A549 (cell line): ENCODE results near the gene PELI2. TPM values are rescaled to one million over a fixed set of nuclear protein-coding genes. Genes with fewer than 3 reads are reported as not detected.

Experiments
- ATAC-seq, 2 experiments: fragments of 200-7000 bp in 1 of 2; fragments of >200 bp in 1 of 2; cut with Nextera tagmentation in 1 of 2; cut with Tn5 transposase in 1 of 2; 3 replicates each; pipeline versions ENCODE4 v1.8.0 to v1.9.1; 2018 to 2020; ENCODE audit warnings: mild to moderate bottlenecking in 1 of 2, moderate library complexity in 1 of 2
- CTCF ChIA-PET: fragments of 300-600 bp; sonication (Branson Sonifier 250); formaldehyde crosslinking; extraction: SDS; loops from one replicate; lab custom pipeline; 2021; ENCODE audit warnings: antibody characterized with exemption, inconsistent platforms; lab: Yijun Ruan, JAX
- POLR2A ChIA-PET: fragments of 350-600 bp; formaldehyde crosslinking; extraction: SDS; loops from one replicate; lab custom pipeline; 2021; ENCODE audit warnings: antibody characterized with exemption, inconsistent platforms; lab: Yijun Ruan, JAX
- DNase-seq, 2 experiments: peaks; one replicate each; pipeline versions ENCODE4 v3.0.0 to v3.0.0-alpha.2; 2011 to 2016; ENCODE audit warnings: low read depth in 1 of 2, low spot score in 1 of 2
- FAIRE-seq: peaks from 2 replicates; lab custom pipeline; 2011; peaks lifted over from hg19 to GRCh38; lab: Jason Lieb, UNC
- H3K27ac ChIP-seq, 2 experiments: fragments of >200 bp; sonication (Bioruptor Twin); formaldehyde crosslinking; 3 replicates each; pipeline ENCODE4 v1.5.1; 2016 to 2017
- H3K4me1 ChIP-seq: fragments of >200 bp; sonication (Bioruptor Twin); formaldehyde crosslinking; 3 replicates; pipeline ENCODE4 v1.6.1; 2016
- H3K4me2 ChIP-seq: fragments of >200 bp; sonication (Bioruptor Twin); formaldehyde crosslinking; 3 replicates; pipeline ENCODE4 v1.6.1; 2016
- H3K4me3 ChIP-seq: fragments of >200 bp; sonication (Bioruptor Twin); formaldehyde crosslinking; 3 replicates; pipeline ENCODE4 v1.5.1; 2016
- H3K9me3 ChIP-seq: fragments of >200 bp; sonication (Bioruptor Twin); formaldehyde crosslinking; 3 replicates; pipeline ENCODE4 v1.6.1; 2016
- BHLHE40 ChIP-seq: IDR thresholded peaks from 2 replicates; pipeline ENCODE4 v1.6.1; 2012; ENCODE audit warnings: low read depth, low read length, inconsistent platforms
- CBX2 ChIP-seq: fragments of 200-600 bp; sonication (generic); IDR thresholded peaks from 2 replicates; pipeline ENCODE4 v1.6.1; 2016; ENCODE audit warnings: low read depth, mild to moderate bottlenecking, borderline replicate concordance
- CBX8 ChIP-seq: fragments of 200-600 bp; sonication (generic); IDR thresholded peaks from 2 replicates; pipeline ENCODE4 v1.6.1; 2016
- CEBPB ChIP-seq, 2 experiments: fragments of >200 bp in 1 of 2; sonication (Bioruptor Twin) in 1 of 2; formaldehyde crosslinking in 1 of 2; IDR thresholded peaks; 2 replicates each; pipeline ENCODE4 v1.6.1; 2012 to 2016
- CHD2 ChIP-seq: fragments of 150-350 bp; IDR thresholded peaks from 2 replicates; pipeline ENCODE4 v1.6.1; 2014; ENCODE audit warnings: low read length; ENCODE audit not compliant: partially characterized antibody
- CHD4 ChIP-seq: fragments of 200-600 bp; sonication (generic); IDR thresholded peaks from 2 replicates; pipeline ENCODE4 v1.6.1; 2016; ENCODE audit warnings: antibody characterized with exemption, mild to moderate bottlenecking, borderline replicate concordance
- FOSB ChIP-seq: fragments of 250-450 bp; sonication (Bioruptor Pico); IDR thresholded peaks from 2 replicates; pipeline ENCODE4 v1.5.0; 2020; ENCODE audit warnings: mild to moderate bottlenecking, moderate library complexity
- FOSL2 ChIP-seq, 2 experiments: fragments of 450-650 bp in 1 of 2; fragments of >200 bp in 1 of 2; sonication (Bioruptor Twin) in 1 of 2; formaldehyde crosslinking; IDR thresholded peaks; 2 replicates each; pipeline versions ENCODE4 v1.5.0 to v1.6.1; 2016 to 2020; ENCODE audit warnings: mild to moderate bottlenecking in 1 of 2, moderate library complexity in 1 of 2
- GATA3 ChIP-seq: IDR thresholded peaks from 2 replicates; pipeline ENCODE4 v1.6.1; 2012; ENCODE audit warnings: borderline replicate concordance
- HDAC2 ChIP-seq: fragments of 200-600 bp; sonication (generic); IDR thresholded peaks from 2 replicates; pipeline ENCODE4 v1.6.1; 2016
- HES2 ChIP-seq: fragments of >200 bp; sonication (Bioruptor Twin); formaldehyde crosslinking; IDR thresholded peaks from 2 replicates; pipeline ENCODE4 v1.6.1; 2016
- HEYL ChIP-seq: fragments of 250-450 bp; sonication (Bioruptor Pico); IDR thresholded peaks from 2 replicates; pipeline ENCODE4 v1.8.0; 2021; ENCODE audit warnings: mild to moderate bottlenecking, moderate library complexity
- HOXB13 ChIP-seq: fragments of 250-450 bp; sonication (Bioruptor Pico); IDR thresholded peaks from 2 replicates; pipeline ENCODE4 v1.5.0; 2020; ENCODE audit warnings: low read depth, mild to moderate bottlenecking, moderate library complexity
- HOXB5 ChIP-seq: fragments of 250-450 bp; sonication (Bioruptor Pico); IDR thresholded peaks from 2 replicates; pipeline ENCODE4 v1.5.0; 2020; ENCODE audit warnings: mild to moderate bottlenecking, moderate library complexity
- JUN ChIP-seq, 2 experiments: fragments of >200 bp; sonication (Bioruptor Twin); formaldehyde crosslinking; IDR thresholded peaks; 2 replicates in 1 of 2; 3 replicates in 1 of 2; pipeline ENCODE4 v1.6.1; 2016 to 2017
- KDM1A ChIP-seq: fragments of 200-600 bp; sonication (generic); IDR thresholded peaks from 2 replicates; pipeline ENCODE4 v1.6.1; 2016; ENCODE audit warnings: low read depth, mild to moderate bottlenecking
- MAX ChIP-seq: IDR thresholded peaks from 2 replicates; pipeline ENCODE4 v1.6.1; 2012
- MYC ChIP-seq: IDR thresholded peaks from 2 replicates; pipeline ENCODE4 v1.6.1; 2012; ENCODE audit warnings: mild to moderate bottlenecking, inconsistent platforms, low read length, improper control_type of control experiment, borderline replicate concordance
- NFE2L2 ChIP-seq: fragments of 150-350 bp; conservative IDR thresholded peaks from 2 replicates; pipeline ENCODE4 v1.6.1; 2014; ENCODE audit warnings: low read length
- POLR2AphosphoS2 ChIP-seq: conservative IDR thresholded peaks from 2 replicates; pipeline ENCODE4 v1.6.1; 2012; ENCODE audit warnings: low read length, improper control_type of control experiment, inconsistent platforms
- RARB ChIP-seq: fragments of 250-450 bp; sonication (Bioruptor Pico); IDR thresholded peaks from 2 replicates; pipeline ENCODE4 v1.8.0; 2021; ENCODE audit warnings: mild to moderate bottlenecking, moderate library complexity
- RNF2 ChIP-seq: fragments of 200-600 bp; sonication (generic); IDR thresholded peaks from 2 replicates; pipeline ENCODE4 v1.6.1; 2016; ENCODE audit warnings: low read depth, mild to moderate bottlenecking, antibody characterized with exemption, moderate library complexity, borderline replicate concordance
- SMC3 ChIP-seq: fragments of >200 bp; sonication (Bioruptor Twin); formaldehyde crosslinking; IDR thresholded peaks from 3 replicates; pipeline ENCODE4 v1.6.1; 2018; ENCODE audit warnings: inconsistent platforms
- SREBF2 ChIP-seq: fragments of 450-650 bp; IDR thresholded peaks from 2 replicates; pipeline ENCODE4 v1.6.1; 2014; ENCODE audit warnings: mild to moderate bottlenecking, moderate library complexity
- TFCP2L1 ChIP-seq: fragments of 250-450 bp; sonication (Bioruptor Pico); IDR thresholded peaks from 2 replicates; pipeline ENCODE4 v1.5.0; 2021; ENCODE audit warnings: mild to moderate bottlenecking
- ZC3H11A ChIP-seq: fragments of 450-650 bp; IDR thresholded peaks from 2 replicates; pipeline ENCODE4 v1.6.1; 2014; ENCODE audit warnings: antibody characterized with exemption, mild to moderate bottlenecking
- ZFP36 ChIP-seq: fragments of 450-650 bp; IDR thresholded peaks from 2 replicates; pipeline ENCODE4 v1.6.1; 2014; ENCODE audit warnings: borderline replicate concordance; ENCODE audit not compliant: partially characterized antibody
- ZNF302 ChIP-seq: fragments of 250-450 bp; sonication (Bioruptor Pico); IDR thresholded peaks from 2 replicates; pipeline ENCODE4 v1.9.0; 2021; ENCODE audit warnings: inconsistent platforms, mild to moderate bottlenecking, moderate library complexity
- ZSCAN20 ChIP-seq: fragments of 250-450 bp; sonication (Bioruptor Pico); IDR thresholded peaks from 2 replicates; pipeline ENCODE4 v1.8.0; 2022; ENCODE audit warnings: mild to moderate bottlenecking, moderate library complexity
- WGBS: methylation state at CpG from one replicate; pipeline ENCODE4 v1.1.6; 2017; ENCODE audit errors: missing lambda C conversion rate; 5-methylcytosine and 5-hydroxymethylcytosine counted together
- polyA plus RNA-seq, 4 experiments: library from polyadenylated mRNA; depleted of rRNA in 3 of 4; stranded (reverse); fragments of >200 nt; fragmentation: RNase III in 1 of 4; extraction: RNeasy Plus Mini Kit Qiagen cat#74134 plus additional on column Dnase treatment in 1 of 4; gene quantifications; 2 replicates in 3 of 4; 3 replicates in 1 of 4; pipeline ENCODE4 v1.2.3, GENCODE V29; 2011 to 2017
- TF ChIP-seq, protein P1 (sequence below): fragments of 250-450 bp; sonication (Bioruptor Pico); IDR thresholded peaks from 2 replicates; pipeline ENCODE4 v1.5.0; 2020; ENCODE audit warnings: low read depth, mild to moderate bottlenecking, moderate library complexity
- TF ChIP-seq, protein P2 (sequence below): IDR thresholded peaks from 2 replicates; pipeline ENCODE4 v1.6.1; 2012; ENCODE audit warnings: low read depth, borderline replicate concordance
- TF ChIP-seq, protein P3 (sequence below): fragments of >200 bp; sonication (Bioruptor Twin); formaldehyde crosslinking; IDR thresholded peaks from 3 replicates; pipeline ENCODE4 v1.5.1; 2016

PELI2 gene
- polyA plus RNA-seq, 2 of the 4 experiments (the other 2 are of a cell fraction): 0.93 to 7.2 TPM

DNA sequence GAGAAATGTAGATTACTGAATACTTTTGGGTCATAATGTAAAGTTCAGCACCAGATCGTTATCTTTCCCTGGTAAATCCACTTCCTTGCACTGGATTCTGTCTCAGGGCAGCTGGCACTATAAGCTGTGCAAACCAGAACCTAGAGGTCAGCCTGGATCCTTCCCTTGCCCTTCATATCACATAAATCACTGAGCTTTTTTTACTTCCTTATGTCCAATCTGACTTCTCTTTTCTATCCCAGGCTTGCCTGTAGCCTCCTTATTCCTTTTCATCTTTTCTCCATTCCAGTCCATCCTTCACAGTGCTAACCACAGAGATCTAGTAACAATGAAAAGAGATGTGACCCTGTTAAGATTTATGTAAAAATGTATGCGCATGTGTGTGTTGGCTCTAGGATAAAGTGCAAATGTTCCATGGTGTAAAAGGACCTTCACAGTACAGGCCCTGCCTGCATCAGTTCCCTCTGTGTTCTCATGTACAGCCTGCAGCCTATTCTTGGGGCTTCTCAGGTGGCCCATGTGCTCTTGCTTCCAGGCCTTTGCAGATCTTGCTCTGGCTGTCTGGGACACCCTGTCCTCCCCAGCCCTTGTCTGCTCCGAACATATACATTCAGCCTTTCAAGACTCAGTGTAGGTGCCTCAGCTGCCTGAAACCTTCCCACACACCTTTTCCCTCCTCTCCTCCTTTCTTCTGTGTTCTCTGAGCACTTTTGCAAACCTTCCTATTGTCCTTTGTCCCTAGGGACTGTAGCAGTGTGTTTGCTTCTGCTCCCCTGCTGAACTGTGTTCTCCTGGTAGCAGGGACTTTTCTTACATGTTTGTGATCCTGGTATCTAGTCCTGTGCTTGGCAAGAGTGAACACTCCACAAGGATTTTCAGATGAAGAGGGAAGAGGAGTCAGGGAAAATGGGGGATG, 30.0 kb downstream of the PELI2 start:
- H3K4me1 ChIP-seq: no peaks in the 10 kb centered on the region; the same call in 2 of the 3 replicates
- FAIRE-seq (no peak), ATAC-seq (peak in 1 of 2 experiments; percentile 27; a peak in 1 of 6 replicates), DNase-seq (no peak)
- H3K9me3 ChIP-seq: no peaks in the 10 kb centered on the region
- H3K4me2 ChIP-seq: no peak overlapping the region
- TF ChIP-seq BHLHE40 (no peak), CHD2 (no peak), FOSL2 (IDR thresholded peaks at IDR 0.05) (no peak), FOSL2 (CRISPR knock-in tag; IDR thresholded peaks at IDR 0.05) (no peak), SMC3 (no peak), ZC3H11A (no peak), GATA3 (no peak), CBX8 (no peak), ZFP36 (no peak), HOXB5 (no peak), ZSCAN20 (no peak), SREBF2 (no peak), RNF2 (no peak), MAX (no peak), RARB (CRISPR knock-in tag) (no peak), HES2 (no peak), CEBPB (IDR thresholded peaks at IDR 0.05) (no peak), CBX2 (no peak)
- TF ChIP-seq, protein P1, sequence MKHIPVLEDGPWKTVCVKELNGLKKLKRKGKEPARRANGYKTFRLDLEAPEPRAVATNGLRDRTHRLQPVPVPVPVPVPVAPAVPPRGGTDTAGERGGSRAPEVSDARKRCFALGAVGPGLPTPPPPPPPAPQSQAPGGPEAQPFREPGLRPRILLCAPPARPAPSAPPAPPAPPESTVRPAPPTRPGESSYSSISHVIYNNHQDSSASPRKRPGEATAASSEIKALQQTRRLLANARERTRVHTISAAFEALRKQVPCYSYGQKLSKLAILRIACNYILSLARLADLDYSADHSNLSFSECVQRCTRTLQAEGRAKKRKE (CRISPR knock-in tag): no peak
- H3K4me3 ChIP-seq: no peak overlapping the region
- ChIA-PET CTCF (interaction anchor here (0.6 to 1.5 kb wide), 3 partner anchors 11 to 710 kb away, joined by 3 to 5 read pairs (median 3); no protein-coding TSS in a partner anchor), POLR2A (no interaction called here)
- H3K27ac ChIP-seq: no peak overlapping the region
- WGBS: 79% methylated on average over 3 of the region's 3 CpGs

DNA sequence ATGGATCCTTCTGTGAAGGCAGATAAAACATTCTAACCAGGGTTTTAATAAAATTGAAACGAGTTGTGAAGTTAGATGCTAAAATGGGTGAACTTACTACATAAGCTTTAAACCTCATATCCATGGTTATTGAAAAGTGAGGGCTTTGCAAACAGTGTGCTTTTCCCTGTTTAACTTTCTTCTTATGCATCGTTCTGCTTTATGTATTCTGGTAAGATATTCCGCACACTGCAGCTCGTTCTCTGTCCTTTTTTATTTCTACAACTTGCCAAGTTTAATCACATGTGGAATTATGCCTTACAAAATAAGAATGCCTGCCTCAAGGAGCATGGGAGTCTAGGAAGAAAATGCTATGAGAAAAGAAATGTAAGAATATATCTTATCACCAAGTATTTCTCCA, 30.9 kb downstream of the PELI2 start:
- FAIRE-seq (no peak), ATAC-seq (no peak)
- 66% methylated on average over 4 of the region's 4 CpGs for WGBS
- TF ChIP-seq, protein P2, sequence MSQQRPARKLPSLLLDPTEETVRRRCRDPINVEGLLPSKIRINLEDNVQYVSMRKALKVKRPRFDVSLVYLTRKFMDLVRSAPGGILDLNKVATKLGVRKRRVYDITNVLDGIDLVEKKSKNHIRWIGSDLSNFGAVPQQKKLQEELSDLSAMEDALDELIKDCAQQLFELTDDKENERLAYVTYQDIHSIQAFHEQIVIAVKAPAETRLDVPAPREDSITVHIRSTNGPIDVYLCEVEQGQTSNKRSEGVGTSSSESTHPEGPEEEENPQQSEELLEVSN: no peak
- TF ChIP-seq TFCP2L1 (no peak), HEYL (CRISPR knock-in tag) (no peak), NFE2L2 (no peak), MYC (no peak), FOSL2 (IDR thresholded peaks at IDR 0.05) (no peak), FOSL2 (CRISPR knock-in tag; IDR thresholded peaks at IDR 0.05) (no peak), ZNF302 (no peak), FOSB (CRISPR knock-in tag) (no peak), SMC3 (no peak), POLR2AphosphoS2 (no peak), BHLHE40 (no peak), HDAC2 (no peak), CHD4 (no peak), KDM1A (no peak), JUN (IDR thresholded peaks at IDR 0.05) (no peak), HOXB13 (CRISPR knock-in tag) (no peak)
- TF ChIP-seq, protein P3, sequence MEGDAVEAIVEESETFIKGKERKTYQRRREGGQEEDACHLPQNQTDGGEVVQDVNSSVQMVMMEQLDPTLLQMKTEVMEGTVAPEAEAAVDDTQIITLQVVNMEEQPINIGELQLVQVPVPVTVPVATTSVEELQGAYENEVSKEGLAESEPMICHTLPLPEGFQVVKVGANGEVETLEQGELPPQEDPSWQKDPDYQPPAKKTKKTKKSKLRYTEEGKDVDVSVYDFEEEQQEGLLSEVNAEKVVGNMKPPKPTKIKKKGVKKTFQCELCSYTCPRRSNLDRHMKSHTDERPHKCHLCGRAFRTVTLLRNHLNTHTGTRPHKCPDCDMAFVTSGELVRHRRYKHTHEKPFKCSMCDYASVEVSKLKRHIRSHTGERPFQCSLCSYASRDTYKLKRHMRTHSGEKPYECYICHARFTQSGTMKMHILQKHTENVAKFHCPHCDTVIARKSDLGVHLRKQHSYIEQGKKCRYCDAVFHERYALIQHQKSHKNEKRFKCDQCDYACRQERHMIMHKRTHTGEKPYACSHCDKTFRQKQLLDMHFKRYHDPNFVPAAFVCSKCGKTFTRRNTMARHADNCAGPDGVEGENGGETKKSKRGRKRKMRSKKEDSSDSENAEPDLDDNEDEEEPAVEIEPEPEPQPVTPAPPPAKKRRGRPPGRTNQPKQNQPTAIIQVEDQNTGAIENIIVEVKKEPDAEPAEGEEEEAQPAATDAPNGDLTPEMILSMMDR: no peak
- TF ChIP-seq, all 56 proteins: peak for 0
- H3K27ac ChIP-seq: no peak overlapping the region
- H3K4me1 ChIP-seq: no peaks in the 10 kb centered on the region; the same call in 2 of the 3 replicates
- DNase-seq: no peak
- POLR2A ChIA-PET: no interaction called here
- H3K9me3 ChIP-seq: no peaks in the 10 kb centered on the region
- no peak overlapping the region for H3K4me2 ChIP-seq
- no peak overlapping the region for H3K4me3 ChIP-seq
- CTCF ChIA-PET: interaction anchor here (0.6 to 1.5 kb wide), 2 partner anchors 12 to 711 kb away, joined by 3 to 5 read pairs; no protein-coding TSS in a partner anchor
